SK-N-SH (cell line): Measurements from ENCODE around the gene TAS2R46. TPM values are rescaled to one million over a fixed set of nuclear protein-coding genes. Genes with fewer than 3 reads are reported as not detected.

Experiments used
- CTCF ChIA-PET: fragments of 300-600, 350-600 bp; formaldehyde crosslinking; extraction: SDS; loops from one replicate; lab custom pipeline; 2021; lab: Yijun Ruan, JAX
- POLR2A ChIA-PET: fragments of 350-600 bp; sonication (Branson Sonifier 250); formaldehyde crosslinking; extraction: SDS; loops from one replicate; lab custom pipeline; 2020; ENCODE audit warnings: antibody characterized with exemption, inconsistent platforms; lab: Yijun Ruan, JAX
- DNase-seq: peaks from one replicate; pipeline ENCODE4 v3.0.0; 2012
- H2AFZ ChIP-seq: fragments of 200-600 bp; sonication (generic); 2 replicates; pipeline ENCODE4 v1.8.1; 2016; ENCODE audit warnings: antibody characterized with exemption, mild to moderate bottlenecking, low read depth
- H3F3A ChIP-seq: fragments of 200-600 bp; sonication (generic); replicated peaks from 2 replicates; pipeline ENCODE3; 2016; ENCODE audit warnings: antibody characterized with exemption, mild to moderate bottlenecking; ENCODE audit not compliant: insufficient read depth
- H3K27ac ChIP-seq, 2 experiments: fragments of 200-500 bp in 1 of 2; fragments of 200-600 bp in 1 of 2; sonication (Bioruptor generic) in 1 of 2; sonication (generic), shearing (Covaris generic) in 1 of 2; 2 replicates each; pipeline versions ENCODE4 v1.5.1 to v1.6.1; 2014 to 2016; ENCODE audit warnings: low read depth in 2 of 2, inconsistent platforms in 1 of 2, low read length in 1 of 2, mild to moderate bottlenecking in 1 of 2, mixed read lengths in 1 of 2
- H3K27me3 ChIP-seq: fragments of 200-600 bp; sonication (generic), shearing (Covaris generic); 2 replicates; pipeline ENCODE4 v1.6.1; 2016; ENCODE audit warnings: mixed run types; ENCODE audit not compliant: insufficient read depth
- H3K36me3 ChIP-seq, 2 experiments: fragments of 200-500 bp in 1 of 2; fragments of 200-600 bp in 1 of 2; sonication (Bioruptor generic) in 1 of 2; sonication (generic) in 1 of 2; replicated peaks in 1 of 2; 2 replicates each; pipeline versions ENCODE3 to v1.5.1; 2014 to 2016; ENCODE audit warnings: low read length in 1 of 2, mild to moderate bottlenecking in 1 of 2; ENCODE audit not compliant: insufficient read depth in 2 of 2, control insufficient read depth in 1 of 2
- H3K4me1 ChIP-seq, 2 experiments: fragments of 200-500 bp in 1 of 2; fragments of 200-600 bp in 1 of 2; sonication (Bioruptor generic) in 1 of 2; sonication (generic), shearing (Covaris generic) in 1 of 2; 2 replicates each; pipeline versions ENCODE4 v1.5.1 to v1.6.1; 2014 to 2016; ENCODE audit warnings: low read depth in 1 of 2, low read length in 1 of 2, mixed run types in 1 of 2; ENCODE audit not compliant: insufficient read depth in 2 of 2, control insufficient read depth in 1 of 2
- H3K4me2 ChIP-seq: fragments of 200-600 bp; sonication (generic), shearing (Covaris generic); 2 replicates; pipeline ENCODE4 v1.6.1; 2017; ENCODE audit warnings: mixed run types
- H3K4me3 ChIP-seq, 2 experiments: fragments of 200-500 bp in 1 of 2; fragments of 200-600 bp in 1 of 2; sonication (Bioruptor generic) in 1 of 2; sonication (generic), shearing (Covaris generic) in 1 of 2; 2 replicates each; pipeline versions ENCODE4 v1.5.1 to v1.8.1; 2014 to 2016; ENCODE audit warnings: low read depth in 2 of 2, inconsistent platforms in 1 of 2, low read length in 1 of 2, mild to moderate bottlenecking in 1 of 2, mixed read lengths in 1 of 2, moderate library complexity in 1 of 2
- H3K79me2 ChIP-seq: fragments of 200-600 bp; sonication (generic); 2 replicates; pipeline ENCODE4 v1.8.1; 2017; ENCODE audit warnings: mild to moderate bottlenecking; ENCODE audit not compliant: insufficient read depth
- H3K9ac ChIP-seq: fragments of 200-600 bp; sonication (generic); 2 replicates; pipeline ENCODE4 v1.6.1; 2017; ENCODE audit warnings: mixed run types
- H3K9me2 ChIP-seq: fragments of 200-600 bp; sonication (generic); 2 replicates; pipeline ENCODE4 v1.6.1; 2017; ENCODE audit warnings: mixed run types
- H3K9me3 ChIP-seq: fragments of 200-600 bp; sonication (generic); 2 replicates; pipeline ENCODE4 v1.6.1; 2017; ENCODE audit warnings: mixed run types, mild to moderate bottlenecking, moderate library complexity
- H4K20me1 ChIP-seq: fragments of 200-600 bp; sonication (generic); 2 replicates; pipeline ENCODE4 v1.6.1; 2017; ENCODE audit warnings: mild to moderate bottlenecking, mixed run types; ENCODE audit not compliant: insufficient read depth
- CHD2 ChIP-seq: fragments of 150-350 bp; IDR thresholded peaks from 2 replicates; pipeline ENCODE4 v1.6.1; 2018; ENCODE audit warnings: low read length; ENCODE audit not compliant: partially characterized antibody
- EZH2phosphoT487 ChIP-seq: fragments of 200-600 bp; sonication (generic); IDR thresholded peaks from 2 replicates; pipeline ENCODE4 v1.6.1; 2017; ENCODE audit warnings: low read depth, mixed run types, mild to moderate bottlenecking, antibody characterized with exemption, moderate library complexity, borderline replicate concordance
- GABPA ChIP-seq: IDR thresholded peaks from 2 replicates; pipeline ENCODE4 v1.4.0; 2012; ENCODE audit warnings: low read depth, mild to moderate bottlenecking
- MEF2A ChIP-seq: IDR thresholded peaks from 2 replicates; pipeline ENCODE4 v1.4.0; 2012; ENCODE audit warnings: low read depth, borderline replicate concordance
- NFIC ChIP-seq: IDR thresholded peaks from 2 replicates; pipeline ENCODE4 v1.4.0; 2012; ENCODE audit warnings: borderline replicate concordance
- RAD21 ChIP-seq: IDR thresholded peaks from 2 replicates; pipeline ENCODE4 v1.6.1; 2012; ENCODE audit warnings: mild to moderate bottlenecking, low read length
- SMC3 ChIP-seq: IDR thresholded peaks from 2 replicates; pipeline ENCODE4 v1.6.1; 2012; ENCODE audit warnings: low read depth, low read length, improper control_type of control experiment
- TAF1 ChIP-seq: IDR thresholded peaks from 2 replicates; pipeline ENCODE4 v1.6.1; 2012; ENCODE audit warnings: low read depth, mild to moderate bottlenecking, low read length, moderate library complexity, borderline replicate concordance
- WGBS: methylation state at CpG from one replicate; pipeline ENCODE4 v1.1.6; 2017; ENCODE audit warnings: low lambda C conversion rate; 5-methylcytosine and 5-hydroxymethylcytosine counted together
- polyA plus RNA-seq, 3 experiments: library from polyadenylated mRNA; depleted of rRNA; stranded (reverse); fragments of >200 nt; gene quantifications; 2 replicates each; pipeline ENCODE4 v1.2.3, GENCODE V29; 2012
- TF ChIP-seq, protein P1 (sequence below): IDR thresholded peaks from 2 replicates; pipeline ENCODE4; 2012
- TF ChIP-seq, protein P2 (sequence below): fragments of 150-350 bp; IDR thresholded peaks from 2 replicates; pipeline ENCODE4 v1.6.1; 2017; ENCODE audit warnings: antibody characterized with exemption, low read length, low read depth, borderline replicate concordance

The TAS2R46 gene
- polyA plus RNA-seq, 1 of the 3 experiments (the other 2 are of a cell fraction): 0.07 TPM

DNA sequence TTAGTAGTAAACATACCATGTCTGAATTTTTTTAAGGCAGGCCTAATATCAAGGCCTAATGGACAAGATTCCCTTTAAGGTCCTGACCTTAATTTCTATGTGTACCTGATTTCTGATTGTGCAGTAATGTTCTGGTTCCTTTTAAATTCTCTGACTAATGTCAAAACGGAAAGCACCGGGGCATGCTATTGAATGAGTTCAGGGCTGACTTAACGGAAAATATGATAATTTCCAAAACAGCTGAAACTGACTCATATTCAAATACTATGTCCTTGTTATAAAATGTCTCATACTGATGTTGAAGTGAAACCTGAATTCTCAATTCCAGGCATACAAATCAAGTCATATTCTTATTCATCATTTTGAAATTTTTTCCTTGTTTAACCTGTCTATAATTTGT lies 23.3 kb upstream of the TAS2R46 start:
- H3K9me3 ChIP-seq: no peaks in the 10 kb centered on the region
- WGBS: no CpG with 5 or more reads among the region's 3 CpGs
- POLR2A ChIA-PET: no interaction called here
- no peak overlapping the region for H3K4me3 ChIP-seq
- H3F3A ChIP-seq: no peaks in the 10 kb centered on the region
- no peak overlapping the region for H3K9ac ChIP-seq
- H3K9me2 ChIP-seq: no peaks in the 10 kb centered on the region
- H2AFZ ChIP-seq: no peak overlapping the region
- no peak overlapping the region for H3K4me2 ChIP-seq
- CTCF ChIA-PET: no interaction called here
- H3K79me2 ChIP-seq: no peaks in the 10 kb centered on the region
- H3K4me1 ChIP-seq: no peaks in the 10 kb centered on the region
- no peaks in the 10 kb centered on the region for H3K36me3 ChIP-seq
- TF ChIP-seq, protein P1, sequence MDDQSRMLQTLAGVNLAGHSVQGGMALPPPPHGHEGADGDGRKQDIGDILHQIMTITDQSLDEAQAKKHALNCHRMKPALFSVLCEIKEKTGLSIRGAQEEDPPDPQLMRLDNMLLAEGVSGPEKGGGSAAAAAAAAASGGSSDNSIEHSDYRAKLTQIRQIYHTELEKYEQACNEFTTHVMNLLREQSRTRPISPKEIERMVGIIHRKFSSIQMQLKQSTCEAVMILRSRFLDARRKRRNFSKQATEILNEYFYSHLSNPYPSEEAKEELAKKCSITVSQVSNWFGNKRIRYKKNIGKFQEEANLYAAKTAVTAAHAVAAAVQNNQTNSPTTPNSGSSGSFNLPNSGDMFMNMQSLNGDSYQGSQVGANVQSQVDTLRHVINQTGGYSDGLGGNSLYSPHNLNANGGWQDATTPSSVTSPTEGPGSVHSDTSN: no peak
- H3K27ac ChIP-seq: no peak overlapping the region
- no peaks in the 10 kb centered on the region for H3K27me3 ChIP-seq
- H4K20me1 ChIP-seq: no peaks in the 10 kb centered on the region
- DNase-seq: no peak

DNA sequence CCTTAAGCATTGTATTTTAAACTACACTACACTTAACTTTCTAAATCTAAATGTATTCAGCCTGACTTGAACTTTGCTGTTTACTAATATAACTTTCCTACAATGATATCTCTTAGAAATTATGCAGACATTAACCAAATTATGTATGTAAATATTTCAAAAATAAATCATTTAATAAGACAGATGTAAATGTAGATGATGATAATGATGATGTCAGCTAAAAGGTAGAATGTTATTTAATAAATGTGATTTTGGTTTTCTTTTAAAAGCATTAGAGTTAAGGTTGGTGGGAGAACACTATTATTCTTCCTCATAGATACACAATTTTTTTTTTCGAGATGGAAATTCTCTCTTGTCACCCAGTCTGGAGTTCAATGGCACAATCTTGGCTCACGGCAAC lies 19.9 kb upstream of the TAS2R46 start:
- DNase-seq: no peak
- Histone ChIP-seq H3F3A (no peaks in the 10 kb centered on the region), H4K20me1 (no peaks in the 10 kb centered on the region), H3K36me3 (no peaks in the 10 kb centered on the region), H3K27ac (no peak overlapping the region), H3K9me2 (no peaks in the 10 kb centered on the region), H3K9ac (no peak overlapping the region), H3K79me2 (no peaks in the 10 kb centered on the region), H3K27me3 (no peaks in the 10 kb centered on the region), H3K4me3 (no peak overlapping the region), H3K9me3 (no peaks in the 10 kb centered on the region), H2AFZ (no peak overlapping the region), H3K4me2 (no peak overlapping the region), H3K4me1 (no peaks in the 10 kb centered on the region)
- CTCF ChIA-PET: no interaction called here
- no CpG with 5 or more reads among the region's 2 CpGs for WGBS
- POLR2A ChIA-PET: no interaction called here
- no peak for TF ChIP-seq MEF2A
- TF ChIP-seq, protein P2, sequence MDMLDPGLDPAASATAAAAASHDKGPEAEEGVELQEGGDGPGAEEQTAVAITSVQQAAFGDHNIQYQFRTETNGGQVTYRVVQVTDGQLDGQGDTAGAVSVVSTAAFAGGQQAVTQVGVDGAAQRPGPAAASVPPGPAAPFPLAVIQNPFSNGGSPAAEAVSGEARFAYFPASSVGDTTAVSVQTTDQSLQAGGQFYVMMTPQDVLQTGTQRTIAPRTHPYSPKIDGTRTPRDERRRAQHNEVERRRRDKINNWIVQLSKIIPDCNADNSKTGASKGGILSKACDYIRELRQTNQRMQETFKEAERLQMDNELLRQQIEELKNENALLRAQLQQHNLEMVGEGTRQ: no peak
- TF ChIP-seq CHD2: no peak
- no peak for TF ChIP-seq SMC3
- no peak for TF ChIP-seq GABPA

DNA sequence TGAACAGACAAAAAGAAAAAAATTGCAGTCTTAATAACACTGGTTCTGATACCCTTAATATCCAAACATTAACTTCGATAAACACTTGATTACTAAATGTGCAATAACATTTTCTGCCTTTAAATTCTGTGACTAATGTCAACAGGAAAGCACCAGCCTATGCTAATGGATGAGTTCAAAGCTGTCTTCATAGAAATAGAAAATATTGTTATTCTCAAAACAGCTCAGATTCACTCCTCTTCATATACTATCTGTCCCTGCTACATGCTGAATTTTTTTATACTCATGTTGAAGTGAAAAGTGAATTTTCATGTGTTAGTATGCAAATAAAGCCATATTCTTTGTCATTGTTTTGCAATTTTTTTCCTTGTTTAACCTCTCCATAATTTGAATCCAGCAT lies 16.2 kb upstream of the TAS2R46 start:
- Histone ChIP-seq H4K20me1 (no peaks in the 10 kb centered on the region), H3K4me3 (no peak overlapping the region), H3K9ac (no peak overlapping the region), H3K27ac (no peak overlapping the region), H3K36me3 (no peaks in the 10 kb centered on the region), H3K27me3 (no peaks in the 10 kb centered on the region), H3K4me2 (no peak overlapping the region), H3K9me3 (no peaks in the 10 kb centered on the region), H3K4me1 (no peaks in the 10 kb centered on the region), H3K79me2 (no peaks in the 10 kb centered on the region), H3K9me2 (no peaks in the 10 kb centered on the region), H3F3A (no peaks in the 10 kb centered on the region), H2AFZ (no peak overlapping the region)
- ChIA-PET CTCF (no interaction called here), POLR2A (no interaction called here)
- DNase-seq: no peak
- WGBS: 100% methylated on average over 1 of the region's 1 CpG
- TF ChIP-seq EZH2phosphoT487 (no peak), RAD21 (no peak), NFIC (no peak), TAF1 (no peak)
